HL-60/S4 treated with retinoic acid at 250 ng/mL for 4 days and 3 days (cell line): Measurements from ENCODE around the gene ADARB1.

Source experiments
- in situ Hi-C: fragments of 300-500 bp; cut with MboI; formaldehyde crosslinking; loops from 2 replicates; pipeline ENCODE4 v1.7.0; 2022; ENCODE audit warnings: low sequenced_read_pairs

The ADARB1 gene

GRCh38 chr21:45237401-45237800 lies 163.0 kb downstream of the ADARB1 start:
- in situ Hi-C loops, result no loop called here

- in situ Hi-C loops, result no loop called here
Observed at GRCh38 chr21:45241357-45241756, 167.0 kb downstream of the ADARB1 start.

GRCh38 chr21:45243603-45244002 lies 169.2 kb downstream of the ADARB1 start:
- in situ Hi-C loops, result no loop called here

GRCh38 chr21:45244799-45245340 lies 170.5 kb downstream of the ADARB1 start:
- in situ Hi-C loops, result no loop called here

- in situ Hi-C loops, result no loop called here
Observed at GRCh38 chr21:45246386-45247320, 172.3 kb downstream of the ADARB1 start.

- in situ Hi-C loops, result no loop called here
Observed at GRCh38 chr21:45248301-45248892, 174.0 kb downstream of the ADARB1 start.

GRCh38 chr21:45248893-45249381 lies 174.6 kb downstream of the ADARB1 start:
- in situ Hi-C loops, result no loop called here

GRCh38 chr21:45249626-45250025 lies 175.2 kb downstream of the ADARB1 start:
- in situ Hi-C loops, result loop anchor here (25.0 kb wide), 1 partner anchor 87 kb away; no protein-coding TSS in a partner anchor

GRCh38 chr21:45250272-45250671 lies 175.9 kb downstream of the ADARB1 start:
- in situ Hi-C loops, result loop anchor here (25.0 kb wide), 1 partner anchor 88 kb away; no protein-coding TSS in a partner anchor

GRCh38 chr21:45250914-45251634 lies 176.7 kb downstream of the ADARB1 start:
- in situ Hi-C loops, result loop anchor here (25.0 kb wide), 1 partner anchor 89 kb away; no protein-coding TSS in a partner anchor

- in situ Hi-C loops, result loop anchor here (25.0 kb wide), 1 partner anchor 90 kb away; no protein-coding TSS in a partner anchor
Observed at GRCh38 chr21:45251635-45252447, 177.5 kb downstream of the ADARB1 start.

- in situ Hi-C loops, result loop anchor here (25.0 kb wide), 1 partner anchor 90 kb away; no protein-coding TSS in a partner anchor
Observed at GRCh38 chr21:45252448-45252925, 178.1 kb downstream of the ADARB1 start.

GRCh38 chr21:45253180-45253579 lies 178.8 kb downstream of the ADARB1 start:
- in situ Hi-C loops, result loop anchor here (25.0 kb wide), 1 partner anchor 91 kb away; no protein-coding TSS in a partner anchor

GRCh38 chr21:45253633-45254459 lies 179.5 kb downstream of the ADARB1 start:
- in situ Hi-C loops, result loop anchor here (25.0 kb wide), 1 partner anchor 92 kb away; no protein-coding TSS in a partner anchor

GRCh38 chr21:45254460-45254930 lies 180.1 kb downstream of the ADARB1 start:
- in situ Hi-C loops, result loop anchor here (25.0 kb wide), 1 partner anchor 92 kb away; no protein-coding TSS in a partner anchor

GRCh38 chr21:45255381-45256020 lies 181.1 kb downstream of the ADARB1 start:
- in situ Hi-C loops, result loop anchor here (25.0 kb wide), 1 partner anchor 93 kb away; no protein-coding TSS in a partner anchor

- in situ Hi-C loops, result loop anchor here (25.0 kb wide), 1 partner anchor 94 kb away; no protein-coding TSS in a partner anchor
Observed at GRCh38 chr21:45256021-45256911, 181.9 kb downstream of the ADARB1 start.
